Measurements from ENCODE around the gene SS18.

Gene SS18

DNA sequence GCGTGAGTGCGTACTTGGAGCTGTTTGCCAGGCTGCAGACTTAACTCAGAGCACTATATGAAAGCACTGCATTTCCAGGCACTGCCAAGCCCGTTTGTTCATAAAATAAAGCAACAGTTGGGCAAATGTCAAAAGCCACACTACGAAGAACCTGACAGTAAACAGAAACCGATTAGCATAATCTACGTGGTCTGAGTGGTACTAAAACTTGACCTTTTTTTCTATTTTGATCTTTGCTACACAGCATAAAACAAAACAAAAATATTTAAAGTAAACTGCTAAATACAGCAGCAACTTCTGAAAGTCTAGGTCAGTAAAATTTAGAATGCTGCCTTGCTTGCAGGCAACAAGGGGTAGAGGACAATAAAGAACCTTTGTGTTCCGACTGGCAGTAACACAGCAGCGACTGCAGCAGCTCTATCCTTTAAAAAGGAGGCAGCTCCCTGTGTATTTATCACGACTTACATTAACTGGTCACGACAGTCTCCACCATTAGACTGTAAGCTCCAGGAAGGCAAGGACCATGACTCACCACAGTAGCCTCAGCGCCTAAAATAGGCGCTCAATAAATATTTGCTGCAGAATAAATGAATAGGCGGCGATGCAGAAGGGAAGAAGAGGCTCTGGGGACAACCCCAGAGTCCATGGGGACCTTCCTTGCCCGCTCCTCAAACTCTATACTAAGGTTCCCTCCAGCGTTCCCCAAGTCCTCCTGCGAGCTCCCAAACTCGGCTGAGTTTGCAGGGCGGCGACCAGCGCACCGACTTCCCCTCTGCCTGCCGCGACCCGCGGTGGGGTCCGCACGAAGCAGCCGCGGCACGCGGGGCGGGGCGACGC is 902 bp downstream of the SS18 start:
- peak; percentile 56 for DNase-seq (ENCODE audit: low read depth)
- TF ChIP-seq, protein P1, sequence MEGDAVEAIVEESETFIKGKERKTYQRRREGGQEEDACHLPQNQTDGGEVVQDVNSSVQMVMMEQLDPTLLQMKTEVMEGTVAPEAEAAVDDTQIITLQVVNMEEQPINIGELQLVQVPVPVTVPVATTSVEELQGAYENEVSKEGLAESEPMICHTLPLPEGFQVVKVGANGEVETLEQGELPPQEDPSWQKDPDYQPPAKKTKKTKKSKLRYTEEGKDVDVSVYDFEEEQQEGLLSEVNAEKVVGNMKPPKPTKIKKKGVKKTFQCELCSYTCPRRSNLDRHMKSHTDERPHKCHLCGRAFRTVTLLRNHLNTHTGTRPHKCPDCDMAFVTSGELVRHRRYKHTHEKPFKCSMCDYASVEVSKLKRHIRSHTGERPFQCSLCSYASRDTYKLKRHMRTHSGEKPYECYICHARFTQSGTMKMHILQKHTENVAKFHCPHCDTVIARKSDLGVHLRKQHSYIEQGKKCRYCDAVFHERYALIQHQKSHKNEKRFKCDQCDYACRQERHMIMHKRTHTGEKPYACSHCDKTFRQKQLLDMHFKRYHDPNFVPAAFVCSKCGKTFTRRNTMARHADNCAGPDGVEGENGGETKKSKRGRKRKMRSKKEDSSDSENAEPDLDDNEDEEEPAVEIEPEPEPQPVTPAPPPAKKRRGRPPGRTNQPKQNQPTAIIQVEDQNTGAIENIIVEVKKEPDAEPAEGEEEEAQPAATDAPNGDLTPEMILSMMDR (conservative IDR thresholded peaks at IDR 0.05; ENCODE audit: control insufficient read depth, insufficient read depth, low read depth, low read length) = no peak
- H3K4me3 ChIP-seq (ENCODE audit: control insufficient read depth, low read depth, low read length) = peak overlapping the region; percentile 90

- DNase-seq (ENCODE audit: low read depth) = peak; percentile 27
- H3K4me3 ChIP-seq (ENCODE audit: control insufficient read depth, low read depth, low read length) = peak overlapping the region; percentile 90
- TF ChIP-seq, protein P1 (conservative IDR thresholded peaks at IDR 0.05; ENCODE audit: control insufficient read depth, insufficient read depth, low read depth, low read length) = no peak
These were observed 1.9 kb downstream of the SS18 start for GRCh38 chr18:26088487-26088886.

DNA sequence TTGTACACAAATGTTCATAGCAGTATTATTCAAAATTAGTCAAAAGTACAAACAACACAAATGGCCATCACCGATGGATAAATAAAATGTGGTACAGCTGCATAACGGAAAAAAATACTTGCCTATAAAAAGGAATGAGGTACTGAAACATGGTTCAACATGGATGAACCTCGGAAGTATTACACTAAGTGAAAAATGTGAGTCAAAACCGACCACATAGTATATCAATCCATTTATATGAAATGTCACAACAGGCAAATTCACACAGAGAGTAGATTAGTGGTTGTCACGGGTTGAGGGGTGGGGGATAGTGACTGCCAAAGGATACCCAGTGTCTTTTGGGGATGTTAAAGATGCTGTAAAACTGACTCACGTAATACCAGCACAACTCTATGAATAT is 3.5 kb downstream of the SS18 start:
- no peak for DNase-seq (ENCODE audit: low read depth)
- no peak overlapping the region for H3K4me3 ChIP-seq (ENCODE audit: control insufficient read depth, low read depth, low read length)
- TF ChIP-seq, protein P1 (conservative IDR thresholded peaks at IDR 0.05; ENCODE audit: control insufficient read depth, insufficient read depth, low read depth, low read length) = no peak

DNA sequence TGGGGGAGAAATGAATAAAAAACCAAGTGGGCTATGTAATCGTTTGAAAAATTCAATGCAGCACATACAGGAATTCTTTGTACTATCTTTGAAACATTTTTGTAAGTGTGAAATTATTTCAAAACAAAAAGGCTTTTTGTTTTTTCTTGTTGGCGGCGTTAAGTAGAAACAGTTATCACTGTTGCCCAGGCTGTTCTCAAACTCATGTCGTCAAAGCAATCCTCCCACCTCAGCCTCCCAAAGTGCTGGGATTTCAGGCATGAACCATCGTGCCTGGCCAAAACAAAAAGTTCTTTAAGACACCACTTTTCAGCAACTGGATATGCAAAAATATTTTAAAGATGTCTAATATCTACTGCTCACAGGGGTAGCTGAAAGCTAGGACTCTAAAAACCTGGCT is 5.4 kb downstream of the SS18 start:
- TF ChIP-seq, protein P1 (conservative IDR thresholded peaks at IDR 0.05; ENCODE audit: control insufficient read depth, insufficient read depth, low read depth, low read length) = no peak
- no peak overlapping the region for H3K4me3 ChIP-seq (ENCODE audit: control insufficient read depth, low read depth, low read length)
- DNase-seq (ENCODE audit: low read depth) = no peak

- H3K4me3 ChIP-seq (ENCODE audit: control insufficient read depth, low read depth, low read length) = no peak overlapping the region
- no peak for DNase-seq (ENCODE audit: low read depth)
- TF ChIP-seq, protein P1 (conservative IDR thresholded peaks at IDR 0.05; ENCODE audit: control insufficient read depth, insufficient read depth, low read depth, low read length) = no peak
These were observed 7.3 kb downstream of the SS18 start for GRCh38 chr18:26083099-26083498.

DNA sequence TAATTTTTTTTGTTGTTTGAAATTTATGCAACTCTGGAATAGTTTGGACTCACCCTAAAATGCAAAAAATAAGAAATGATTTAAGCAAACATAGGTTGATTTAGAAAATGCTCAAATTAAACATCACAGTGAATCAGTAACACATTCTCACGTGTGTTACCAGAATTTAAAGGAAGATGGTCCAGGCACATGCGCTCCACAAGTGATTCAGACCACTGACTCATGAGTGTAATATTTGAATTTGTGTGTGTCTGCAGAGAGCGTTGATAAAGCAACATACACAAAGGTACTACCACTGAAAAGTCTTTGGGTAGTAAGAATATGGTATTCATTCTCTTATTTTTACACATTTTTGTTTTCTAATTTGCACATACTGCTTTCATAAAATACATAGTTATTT is 7.9 kb downstream of the SS18 start:
- no peak overlapping the region for H3K4me3 ChIP-seq (ENCODE audit: control insufficient read depth, low read depth, low read length)
- TF ChIP-seq, protein P1 (conservative IDR thresholded peaks at IDR 0.05; ENCODE audit: control insufficient read depth, insufficient read depth, low read depth, low read length) = no peak
- peak; percentile 69 for DNase-seq (ENCODE audit: low read depth)
